Measurements from ENCODE around the gene HIPK3.

- TF ChIP-seq SNRNP70 (optimal IDR thresholded peaks at IDR 0.05; ENCODE audit: low read depth, low read length) (no peak), MAFF (IDR thresholded peaks at IDR 0.05; ENCODE audit: low read length) (no peak), E4F1 (CRISPR knock-in tag; IDR thresholded peaks at IDR 0.05; ENCODE audit: borderline replicate concordance) (no peak), ZNF707 (CRISPR knock-in tag; conservative IDR thresholded peaks at IDR 0.05) (no peak), CUX1 (CRISPR knock-in tag; IDR thresholded peaks at IDR 0.05) (no peak), NCOR1 (IDR thresholded peaks at IDR 0.05) (peak; percentile 63), HNRNPH1 (optimal IDR thresholded peaks at IDR 0.05; ENCODE audit: low read depth, low read length) (no peak), ATF3 (IDR thresholded peaks at IDR 0.05) (peak; percentile 75), ATF3 (CRISPR knock-in tag; conservative IDR thresholded peaks at IDR 0.05) (no peak), MAFK (IDR thresholded peaks at IDR 0.05; ENCODE audit: low read length) (no peak), EZH2 (IDR thresholded peaks at IDR 0.05; ENCODE audit: borderline replicate concordance, low read depth, low read length) (no peak)
These were observed 883 bp downstream of the HIPK3 start for GRCh38 chr11:33257897-33258630.
